HepG2 (cell line): Measurements from ENCODE around the gene DDC. TPM values are rescaled to one million over a fixed set of nuclear protein-coding genes. Genes with fewer than 3 reads are reported as not detected.

Source experiments
- ELF1 ChIP-seq: sonication (generic); formaldehyde crosslinking; IDR thresholded peaks from 2 replicates; pipeline ENCODE4 v1.4.0; 2020; ENCODE audit warnings: missing genetic modification reagents
- HHEX ChIP-seq: IDR thresholded peaks from 2 replicates; pipeline ENCODE4 v1.6.1; 2016; ENCODE audit warnings: control low read depth
- HOXA7 ChIP-seq: sonication (generic); formaldehyde crosslinking; IDR thresholded peaks from 2 replicates; pipeline ENCODE4 v1.8.1; 2022; ENCODE audit warnings: mild to moderate bottlenecking, missing genetic modification reagents, moderate library complexity
- IKZF4 ChIP-seq: sonication (generic); formaldehyde crosslinking; IDR thresholded peaks from 2 replicates; pipeline ENCODE4 v1.5.1; 2020; ENCODE audit warnings: borderline replicate concordance, mild to moderate bottlenecking, low read depth, missing genetic modification reagents; ENCODE audit errors: not compliant biosample characterization
- JUND ChIP-seq: sonication (generic); formaldehyde crosslinking; IDR thresholded peaks from 2 replicates; pipeline ENCODE4 v1.8.0; 2022; ENCODE audit warnings: mild to moderate bottlenecking, missing genetic modification reagents
- KAT7 ChIP-seq: IDR thresholded peaks from 2 replicates; pipeline ENCODE4 v1.6.1; 2018; ENCODE audit warnings: borderline replicate concordance, missing compliant biosample characterization
- KLF9 ChIP-seq: IDR thresholded peaks from 2 replicates; pipeline ENCODE4 v1.6.1; 2016; ENCODE audit warnings: low read depth
- MAFK ChIP-seq, 2 experiments: IDR thresholded peaks in 1 of 2; conservative IDR thresholded peaks in 1 of 2; 2 replicates each; pipeline ENCODE4 v1.6.1; 2011; ENCODE audit warnings: improper control_type of control experiment in 2 of 2, low read length in 2 of 2
- MEF2D ChIP-seq: sonication (generic); formaldehyde crosslinking; IDR thresholded peaks from 2 replicates; pipeline ENCODE4 v1.5.1; 2020; ENCODE audit warnings: mild to moderate bottlenecking, missing genetic modification reagents
- MXD4 ChIP-seq: IDR thresholded peaks from 2 replicates; pipeline ENCODE4 v1.6.1; 2016; ENCODE audit warnings: mild to moderate bottlenecking, missing biosample characterization, missing genetic modification reagents
- NCOA2 ChIP-seq: sonication (generic); formaldehyde crosslinking; IDR thresholded peaks from 2 replicates; pipeline ENCODE4 v1.8.0; 2022; ENCODE audit warnings: inconsistent platforms
- NCOR1 ChIP-seq: fragments of 200-600 bp; sonication (generic); IDR thresholded peaks from 2 replicates; pipeline ENCODE4 v1.7.0; 2017; ENCODE audit warnings: antibody characterized with exemption, low read length, borderline replicate concordance
- NR1H2 ChIP-seq: sonication (generic); formaldehyde crosslinking; IDR thresholded peaks from 2 replicates; pipeline ENCODE4 v1.8.1; 2022; ENCODE audit warnings: low read depth, missing genetic modification reagents, borderline replicate concordance
- PHF8 ChIP-seq: sonication (generic); formaldehyde crosslinking; IDR thresholded peaks from 2 replicates; pipeline ENCODE4 v1.5.0; 2020; ENCODE audit warnings: missing genetic modification reagents
- POLR2G ChIP-seq: fragments of 200-400 bp; formaldehyde crosslinking; IDR thresholded peaks from 2 replicates; pipeline ENCODE4 v1.6.1; 2018; ENCODE audit warnings: mild to moderate bottlenecking, low read depth, low read length, moderate library complexity
- SIN3A ChIP-seq: IDR thresholded peaks from 2 replicates; pipeline ENCODE4 v1.6.1; 2011; ENCODE audit warnings: low read depth, mild to moderate bottlenecking, control low read depth, low read length, borderline replicate concordance
- SMARCE1 ChIP-seq: fragments of 450-650 bp; IDR thresholded peaks from 2 replicates; pipeline ENCODE4 v1.6.1; 2017; ENCODE audit warnings: borderline replicate concordance
- TBL1XR1 ChIP-seq: fragments of 150-350 bp; IDR thresholded peaks from 2 replicates; pipeline ENCODE4 v1.6.1; 2014; ENCODE audit warnings: borderline replicate concordance, low read length; ENCODE audit not compliant: partially characterized antibody
- TBX2 ChIP-seq: sonication (generic); formaldehyde crosslinking; IDR thresholded peaks from 2 replicates; pipeline ENCODE4 v1.5.0; 2020; ENCODE audit warnings: missing genetic modification reagents, mild to moderate bottlenecking, borderline replicate concordance
- ZFAT ChIP-seq: sonication (generic); formaldehyde crosslinking; conservative IDR thresholded peaks from 2 replicates; pipeline ENCODE4 v1.8.1; 2023; ENCODE audit warnings: missing genetic modification reagents, inconsistent platforms
- ZFP36L1 ChIP-seq: sonication (generic); formaldehyde crosslinking; IDR thresholded peaks from 2 replicates; pipeline ENCODE4 v1.8.0; 2022; ENCODE audit warnings: mild to moderate bottlenecking, missing genetic modification reagents, moderate library complexity
- ZNF33B ChIP-seq: sonication (generic); formaldehyde crosslinking; IDR thresholded peaks from 2 replicates; pipeline ENCODE4 v1.5.1; 2020; ENCODE audit warnings: mild to moderate bottlenecking, missing genetic modification reagents
- ZNF468 ChIP-seq: sonication (generic); formaldehyde crosslinking; IDR thresholded peaks from 2 replicates; pipeline ENCODE4 v1.8.0; 2022; ENCODE audit warnings: mild to moderate bottlenecking, moderate library complexity, missing genetic modification reagents
- ZNF737 ChIP-seq: sonication (generic); formaldehyde crosslinking; IDR thresholded peaks from 2 replicates; pipeline ENCODE4 v1.5.0; 2020; ENCODE audit warnings: missing genetic modification reagents, mild to moderate bottlenecking, borderline replicate concordance
- ZNF761 ChIP-seq: sonication (generic); formaldehyde crosslinking; conservative IDR thresholded peaks from 2 replicates; pipeline ENCODE4 v1.4.0; 2020; ENCODE audit warnings: mild to moderate bottlenecking, missing genetic modification reagents
- ZNF883 ChIP-seq: sonication (generic); formaldehyde crosslinking; IDR thresholded peaks from 2 replicates; pipeline ENCODE4 v1.5.1; 2020; ENCODE audit warnings: mild to moderate bottlenecking, missing genetic modification reagents; ENCODE audit errors: not compliant biosample characterization
- ZSCAN22 ChIP-seq: sonication (generic); formaldehyde crosslinking; IDR thresholded peaks from 2 replicates; pipeline ENCODE4 v1.4.0; 2020; ENCODE audit warnings: mild to moderate bottlenecking, missing genetic modification reagents
- polyA plus RNA-seq, 8 experiments: library from polyadenylated mRNA; depleted of rRNA in 3 of 8; stranded (reverse) in 7 of 8; unstranded in 1 of 8; fragments of >200 nt; fragmentation: Illumina TruSeq in 4 of 8; extraction: Trizol in 4 of 8; gene quantifications; 2 replicates each; pipeline versions ENCODE4 v1.2.1 to v1.2.3, GENCODE V29; 2011 to 2016; ENCODE audit warnings: low read depth in 4 of 8, missing spikeins in 1 of 8, mixed read lengths in 1 of 8; ENCODE audit not compliant: insufficient read depth in 1 of 8
- total RNA-seq, 5 experiments: library from RNA; depleted of rRNA; stranded (reverse); fragments of >200 nt; fragmentation: Illumina TruSeq; extraction: Trizol; gene quantifications; 2 replicates each; pipeline ENCODE4 v1.2.3, GENCODE V29; 2016; ENCODE audit warnings: low read depth in 1 of 5
- TF ChIP-seq, protein P1 (sequence below): sonication (generic); formaldehyde crosslinking; IDR thresholded peaks from 2 replicates; pipeline ENCODE4 v1.4.0; 2020; ENCODE audit warnings: mild to moderate bottlenecking, missing genetic modification reagents
- TF ChIP-seq, protein P2 (sequence below): sonication (generic); formaldehyde crosslinking; IDR thresholded peaks from 2 replicates; pipeline ENCODE4 v1.8.1; 2022; ENCODE audit warnings: mild to moderate bottlenecking, missing genetic modification reagents

The DDC gene
- total and polyA plus RNA-seq, 2 of the 13 experiments (the other 11 are each of a cell fraction or from before 2014, with no cell fraction given), result 11.7 to 93.3 TPM

DNA sequence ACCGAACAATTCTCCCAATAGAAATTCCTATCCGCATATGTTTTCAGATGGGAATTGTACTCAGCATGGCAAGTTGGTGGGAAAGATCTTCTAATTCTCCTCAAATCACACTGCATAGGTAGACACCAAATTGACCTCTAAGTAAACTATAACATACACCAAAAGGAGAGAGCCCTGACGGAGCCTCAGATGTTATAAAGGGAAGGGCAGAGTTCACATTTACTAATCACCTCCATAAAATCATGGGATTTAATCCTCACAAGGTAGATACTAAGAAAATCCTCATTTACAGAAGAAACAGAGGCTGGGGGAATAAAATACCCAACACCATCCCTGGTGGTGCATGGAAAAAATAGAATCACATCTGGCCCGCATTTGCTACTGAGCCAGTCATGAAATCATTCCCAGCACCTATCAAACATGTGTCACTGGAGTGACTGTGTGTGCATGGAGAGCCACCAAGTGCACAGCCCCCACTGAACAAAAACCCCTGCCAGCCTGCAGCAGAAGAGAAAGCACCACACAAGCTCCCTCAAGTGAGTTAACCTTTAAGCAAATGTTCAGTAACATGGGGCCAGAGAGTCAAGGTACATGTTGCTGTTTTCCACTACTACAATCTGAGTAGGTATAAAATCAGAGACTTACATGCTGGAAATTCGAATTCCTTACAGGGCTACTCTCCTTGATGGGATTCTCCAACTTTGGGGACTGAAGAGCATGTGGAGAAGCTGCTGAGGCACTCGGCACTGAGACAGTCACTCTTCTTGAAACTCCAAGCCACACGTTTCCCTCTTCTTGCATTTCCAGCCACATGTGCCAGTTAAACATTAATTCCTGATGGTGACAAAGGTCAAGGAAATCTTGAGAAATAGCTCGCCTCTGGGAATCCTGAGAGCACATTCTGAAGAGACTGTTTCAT lies at the start of gene DDC (continued):
- TF ChIP-seq IKZF4 (CRISPR knock-in tag) (no peak), ZNF33B (CRISPR knock-in tag) (no peak), POLR2G (peak; percentile 63; the same call in 1 of the 2 replicates), ZFAT (CRISPR knock-in tag) (no peak), TBX2 (no peak), HHEX (CRISPR knock-in tag) (no peak), SIN3A (no peak), TBL1XR1 (no peak), ZNF883 (CRISPR knock-in tag) (no peak), NCOA2 (peak; percentile 75), ZNF468 (no peak), JUND (peak; percentile 23; the same call in 1 of the 2 replicates), SMARCE1 (no peak), ZSCAN22 (CRISPR knock-in tag) (no peak), ELF1 (0 out of 2 replicates have a peak, but pooled peaks have one; percentile 15), ZNF737 (CRISPR knock-in tag) (no peak; the same call in 1 of the 2 replicates), HOXA7 (no peak), MEF2D (CRISPR knock-in tag) (no peak), ZNF761 (CRISPR knock-in tag) (no peak), MXD4 (CRISPR knock-in tag) (0 out of 2 replicates have a peak, but pooled peaks have one; percentile 29), PHF8 (CRISPR knock-in tag) (no peak; the same call in 1 of the 2 replicates), ZFP36L1 (CRISPR knock-in tag) (no peak), MAFK (conservative IDR thresholded peaks at IDR 0.05 in 1 of 2, IDR thresholded peaks at IDR 0.05 in 1 of 2; ENCODE audit: low read length in 2 of 2) (no peak), NCOR1 (peak; percentile 82; the same call in 1 of the 2 replicates), KLF9 (CRISPR knock-in tag) (no peak), KAT7 (CRISPR knock-in tag) (peak; percentile 39; the same call in 1 of the 2 replicates), NR1H2 (CRISPR knock-in tag) (no peak)
- TF ChIP-seq, protein P1, sequence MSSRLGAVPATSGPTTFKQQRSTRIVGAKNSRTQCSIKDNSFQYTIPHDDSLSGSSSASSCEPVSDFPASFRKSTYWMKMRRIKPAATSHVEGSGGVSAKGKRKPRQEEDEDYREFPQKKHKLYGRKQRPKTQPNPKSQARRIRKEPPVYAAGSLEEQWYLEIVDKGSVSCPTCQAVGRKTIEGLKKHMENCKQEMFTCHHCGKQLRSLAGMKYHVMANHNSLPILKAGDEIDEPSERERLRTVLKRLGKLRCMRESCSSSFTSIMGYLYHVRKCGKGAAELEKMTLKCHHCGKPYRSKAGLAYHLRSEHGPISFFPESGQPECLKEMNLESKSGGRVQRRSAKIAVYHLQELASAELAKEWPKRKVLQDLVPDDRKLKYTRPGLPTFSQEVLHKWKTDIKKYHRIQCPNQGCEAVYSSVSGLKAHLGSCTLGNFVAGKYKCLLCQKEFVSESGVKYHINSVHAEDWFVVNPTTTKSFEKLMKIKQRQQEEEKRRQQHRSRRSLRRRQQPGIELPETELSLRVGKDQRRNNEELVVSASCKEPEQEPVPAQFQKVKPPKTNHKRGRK, result no peak
- TF ChIP-seq, protein P2, sequence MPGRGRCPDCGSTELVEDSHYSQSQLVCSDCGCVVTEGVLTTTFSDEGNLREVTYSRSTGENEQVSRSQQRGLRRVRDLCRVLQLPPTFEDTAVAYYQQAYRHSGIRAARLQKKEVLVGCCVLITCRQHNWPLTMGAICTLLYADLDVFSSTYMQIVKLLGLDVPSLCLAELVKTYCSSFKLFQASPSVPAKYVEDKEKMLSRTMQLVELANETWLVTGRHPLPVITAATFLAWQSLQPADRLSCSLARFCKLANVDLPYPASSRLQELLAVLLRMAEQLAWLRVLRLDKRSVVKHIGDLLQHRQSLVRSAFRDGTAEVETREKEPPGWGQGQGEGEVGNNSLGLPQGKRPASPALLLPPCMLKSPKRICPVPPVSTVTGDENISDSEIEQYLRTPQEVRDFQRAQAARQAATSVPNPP (CRISPR knock-in tag), result no peak
